Activated CD8-positive, alpha-beta memory T cell treated with anti-CD3 and anti-CD28 coated beads, Interleukin-2, amount 10 ng/mL, durations not matched to agents 7 days and 5 days (primary cell): ENCODE results near the gene KNCN. TPM values are rescaled to one million over a fixed set of nuclear protein-coding genes. Genes with fewer than 3 reads are reported as not detected.

Experiments
- ATAC-seq: fragments of 150-1000 bp; cut with Tn5 transposase; one replicate; pipeline ENCODE4 v1.10.0; 2021; ENCODE audit warnings: moderate library complexity
- CTCF ChIA-PET: fragments of 350-600 bp; sonication (Branson Sonifier 250); formaldehyde crosslinking; loops from one replicate; lab custom pipeline; 2021; ENCODE audit warnings: antibody characterized with exemption; lab: Charles Lee
- DNase-seq: peaks from one replicate; pipeline ENCODE4 v3.0.0-alpha.2; 2020
- H3K27ac Mint-ChIP-seq: one replicate; pipeline ENCODE4 v1.8.0; 2021; ENCODE audit warnings: mild to moderate bottlenecking, mixed read lengths
- H3K27me3 Mint-ChIP-seq: one replicate; pipeline ENCODE4 v1.8.0; 2021; ENCODE audit warnings: mixed read lengths
- H3K36me3 Mint-ChIP-seq: one replicate; pipeline ENCODE4 v1.8.0; 2021; ENCODE audit warnings: mild to moderate bottlenecking, mixed read lengths
- H3K4me1 Mint-ChIP-seq: one replicate; pipeline ENCODE4 v1.8.0; 2021; ENCODE audit warnings: mixed read lengths
- H3K4me3 Mint-ChIP-seq: one replicate; pipeline ENCODE4 v1.8.0; 2021; ENCODE audit warnings: mild to moderate bottlenecking, moderate library complexity, mixed read lengths
- H3K9me3 Mint-ChIP-seq: one replicate; pipeline ENCODE4 v1.8.0; 2022; ENCODE audit warnings: low read depth, mixed read lengths
- total RNA-seq, 2 experiments: library from RNA; stranded (reverse); gene quantifications; one replicate each; pipeline ENCODE4 v1.2.3, GENCODE V29; 2021

KNCN gene
- total RNA-seq, result not detected

- H3K27me3 Mint-ChIP-seq, result peaks cover 4% of the 10 kb centered on the region
- no peaks in the 10 kb centered on the region for H3K36me3 Mint-ChIP-seq
- peaks cover 20% of the 10 kb centered on the region for H3K4me1 Mint-ChIP-seq
- no peaks in the 10 kb centered on the region for H3K9me3 Mint-ChIP-seq
- ATAC-seq, result no peak
- no peak within 1 kb of the TSS for H3K27ac Mint-ChIP-seq
- no peak for DNase-seq
- no peak within 1 kb of the TSS for H3K4me3 Mint-ChIP-seq
- CTCF ChIA-PET, result interaction anchor here (1.5 to 1.9 kb wide), 3 partner anchors 18 to 60 kb away, joined by 3 to 8 read pairs (median 3); no protein-coding TSS in a partner anchor
Measured at GRCh38 chr1:46551597-46552095, at the start of gene KNCN. Gene KNCN (minus strand): TSS chr1:46551647. CDS start chr1:46551215, 432 bp downstream.

DNA sequence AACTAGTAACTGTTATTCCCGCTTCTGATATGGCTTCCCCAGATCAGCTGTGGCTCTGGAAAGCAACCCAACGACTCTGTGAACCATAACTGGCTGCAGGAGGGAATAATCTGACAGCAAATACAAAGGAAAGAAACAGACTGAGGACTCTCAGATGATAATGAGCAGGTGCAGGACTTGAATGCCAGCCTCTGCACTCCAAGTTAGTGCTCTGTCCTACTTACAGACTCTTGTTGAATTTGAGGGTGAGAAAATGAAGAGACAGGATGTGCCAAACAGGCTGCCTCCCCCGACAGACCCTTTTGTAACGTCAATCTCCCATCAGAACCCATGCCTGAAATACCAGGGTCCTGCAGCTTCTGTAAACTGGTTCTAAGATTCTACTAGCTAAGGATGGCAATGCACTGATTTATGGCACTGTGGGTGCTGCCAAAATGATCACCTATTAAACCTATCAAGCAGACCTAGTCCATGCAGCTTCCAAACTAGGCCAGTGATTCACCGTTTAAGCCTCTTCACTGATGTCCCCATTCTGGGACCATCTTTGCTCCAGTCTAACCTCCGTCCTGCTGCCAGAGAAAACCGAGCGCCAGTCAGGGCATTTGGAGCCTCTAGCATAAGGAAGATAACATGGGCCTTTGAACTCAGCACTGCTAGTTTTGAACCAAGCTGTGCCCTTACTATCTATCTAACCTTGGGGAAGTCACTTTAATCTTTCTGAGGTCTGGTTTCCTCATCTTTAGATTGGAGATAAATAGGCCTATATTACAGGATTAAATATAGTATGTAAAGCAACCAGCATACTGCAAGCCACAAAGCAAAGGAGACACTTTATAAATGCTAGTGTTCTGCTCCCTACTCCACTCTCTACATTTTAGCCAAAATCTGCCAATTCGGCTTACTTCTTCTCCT lies 47.9 kb upstream of the KNCN start:
- CTCF ChIA-PET, result interaction anchor here (1.6 kb wide), 1 partner anchor 16 kb away, joined by 3 read pairs; no protein-coding TSS in a partner anchor
- H3K36me3 Mint-ChIP-seq, result peaks cover 39% of the 10 kb centered on the region
- H3K27me3 Mint-ChIP-seq, result no peaks in the 10 kb centered on the region
- H3K9me3 Mint-ChIP-seq, result no peaks in the 10 kb centered on the region
- H3K27ac Mint-ChIP-seq, result no peak overlapping the region
- H3K4me3 Mint-ChIP-seq, result no peak overlapping the region
- ATAC-seq (no peak), DNase-seq (no peak)
- H3K4me1 Mint-ChIP-seq, result peaks cover 77% of the 10 kb centered on the region

GRCh38 chr1:46596846-46597245 lies 45.4 kb upstream of the KNCN start:
- CTCF ChIA-PET, result interaction anchor here (1.4 to 1.8 kb wide), 2 partner anchors 15 to 50 kb away, joined by 5 read pairs; no protein-coding TSS in a partner anchor
- peaks cover 58% of the 10 kb centered on the region for H3K36me3 Mint-ChIP-seq
- no peak for ATAC-seq
- H3K4me3 Mint-ChIP-seq, result no peak overlapping the region
- DNase-seq, result no peak
- no peaks in the 10 kb centered on the region for H3K27me3 Mint-ChIP-seq
- no peaks in the 10 kb centered on the region for H3K9me3 Mint-ChIP-seq
- H3K27ac Mint-ChIP-seq, result no peak overlapping the region
- peaks cover 74% of the 10 kb centered on the region for H3K4me1 Mint-ChIP-seq

DNA sequence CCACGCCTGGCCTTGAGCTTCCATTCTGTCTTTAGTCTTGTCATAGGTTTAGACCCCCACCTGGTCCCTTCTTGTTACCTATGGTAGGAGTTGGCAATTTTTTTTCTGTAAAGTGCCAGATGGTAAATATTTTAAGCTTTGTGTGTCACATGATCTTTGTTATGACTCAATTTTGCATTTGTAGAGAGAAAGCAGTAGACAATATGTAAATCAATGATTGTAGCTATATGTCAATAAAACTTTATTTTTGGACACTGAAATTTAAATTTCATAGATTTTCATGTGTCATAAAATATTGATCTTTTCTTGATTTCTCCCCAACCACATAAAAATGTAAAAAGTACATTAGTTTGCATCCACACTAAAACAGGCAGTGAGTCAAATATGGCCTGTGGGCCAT lies 44.6 kb upstream of the KNCN start:
- H3K9me3 Mint-ChIP-seq, result no peaks in the 10 kb centered on the region
- H3K4me1 Mint-ChIP-seq, result peaks cover 74% of the 10 kb centered on the region
- DNase-seq (no peak), ATAC-seq (no peak)
- H3K27ac Mint-ChIP-seq, result no peak overlapping the region
- H3K27me3 Mint-ChIP-seq, result no peaks in the 10 kb centered on the region
- no peak overlapping the region for H3K4me3 Mint-ChIP-seq
- CTCF ChIA-PET, result interaction anchor here (1.2 to 3.2 kb wide), 4 partner anchors 9 to 63 kb away, joined by 3 to 17 read pairs (median 5); partner anchors contain the start of gene MKNK1
- peaks cover 60% of the 10 kb centered on the region for H3K36me3 Mint-ChIP-seq

GRCh38 chr1:46595127-46595526 lies 43.7 kb upstream of the KNCN start:
- CTCF ChIA-PET, result interaction anchor here (1.1 to 3.2 kb wide), 4 partner anchors 10 to 62 kb away, joined by 3 to 17 read pairs (median 4); partner anchors contain the start of gene MKNK1
- DNase-seq, result peak; percentile 58

GRCh38 chr1:46594063-46594462 lies 42.6 kb upstream of the KNCN start:
- Mint-ChIP-seq H3K9me3 (no peaks in the 10 kb centered on the region), H3K4me3 (no peak overlapping the region), H3K4me1 (peaks cover 59% of the 10 kb centered on the region), H3K36me3 (peaks cover 74% of the 10 kb centered on the region), H3K27me3 (no peaks in the 10 kb centered on the region), H3K27ac (peak overlapping the region; percentile 65)
- CTCF ChIA-PET, result interaction anchor here (1.1 to 3.2 kb wide), 2 partner anchors 11 to 12 kb away, joined by 3 to 17 read pairs; partner anchors contain the start of gene MKNK1
- DNase-seq (no peak), ATAC-seq (no peak)

More at GRCh38 chr1:46595127-46595526, 43.7 kb upstream of the KNCN start:
- H3K36me3 Mint-ChIP-seq, result peaks cover 67% of the 10 kb centered on the region
- no peak for ATAC-seq
- peak overlapping the region; percentile 65 for H3K27ac Mint-ChIP-seq
- H3K4me3 Mint-ChIP-seq, result peak overlapping the region; percentile 56
- no peaks in the 10 kb centered on the region for H3K9me3 Mint-ChIP-seq
- H3K4me1 Mint-ChIP-seq, result peaks cover 69% of the 10 kb centered on the region
- H3K27me3 Mint-ChIP-seq, result no peaks in the 10 kb centered on the region

DNA sequence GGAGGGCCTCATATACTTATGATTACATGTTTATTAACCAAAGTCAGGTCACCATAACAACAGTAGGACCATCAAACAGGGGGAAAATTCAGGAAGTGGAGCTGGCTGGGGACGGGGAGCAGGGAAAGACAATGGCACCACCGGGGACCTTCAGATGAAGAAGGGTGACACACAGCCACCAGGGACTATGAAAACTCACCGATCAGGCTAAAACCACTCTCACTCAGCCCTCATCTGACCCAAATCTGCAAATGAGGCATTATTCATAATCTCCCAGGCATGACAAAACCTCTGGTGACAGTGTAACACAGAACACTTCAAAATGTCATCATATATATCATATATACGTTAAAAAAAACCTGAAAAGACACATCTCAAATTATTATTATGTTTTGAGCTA lies 41.4 kb upstream of the KNCN start:
- CTCF ChIA-PET, result interaction anchor here (3.2 kb wide), 1 partner anchor 12 kb away, joined by 17 read pairs; the partner anchor contains the start of gene MKNK1
- Mint-ChIP-seq H3K4me3 (no peak overlapping the region), H3K36me3 (peaks cover 75% of the 10 kb centered on the region), H3K9me3 (no peaks in the 10 kb centered on the region), H3K27me3 (no peaks in the 10 kb centered on the region), H3K27ac (no peak overlapping the region), H3K4me1 (peaks cover 50% of the 10 kb centered on the region)
- DNase-seq, result no peak
- ATAC-seq, result no peak

DNA sequence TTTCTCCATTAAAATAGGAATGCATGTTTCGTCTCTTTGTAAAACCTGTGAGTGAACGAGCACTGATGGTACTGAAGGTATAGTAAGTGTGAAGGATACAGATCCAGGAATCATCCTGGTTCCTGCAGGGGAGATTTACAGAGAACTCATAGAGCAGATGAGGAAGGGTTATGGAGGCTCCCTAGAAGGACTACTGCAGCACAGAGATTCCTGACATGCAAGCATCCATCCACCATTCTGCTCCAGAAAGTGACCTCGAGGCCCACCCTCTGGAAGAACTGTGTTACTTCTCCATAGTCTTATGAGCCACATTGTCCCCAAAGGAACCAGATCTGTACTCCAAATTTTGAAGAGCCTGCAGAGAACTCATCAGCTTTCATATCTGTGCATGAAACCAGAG lies 38.1 kb upstream of the KNCN start:
- no peak for DNase-seq
- CTCF ChIA-PET, result interaction anchor here (1.4 kb wide), 1 partner anchor 8 kb away, joined by 3 read pairs; no protein-coding TSS in a partner anchor
- H3K4me3 Mint-ChIP-seq, result no peak overlapping the region
- H3K36me3 Mint-ChIP-seq, result peaks cover 74% of the 10 kb centered on the region
- ATAC-seq, result no peak
- H3K4me1 Mint-ChIP-seq, result peaks cover 30% of the 10 kb centered on the region
- no peak overlapping the region for H3K27ac Mint-ChIP-seq
- H3K9me3 Mint-ChIP-seq, result no peaks in the 10 kb centered on the region
- no peaks in the 10 kb centered on the region for H3K27me3 Mint-ChIP-seq

DNA sequence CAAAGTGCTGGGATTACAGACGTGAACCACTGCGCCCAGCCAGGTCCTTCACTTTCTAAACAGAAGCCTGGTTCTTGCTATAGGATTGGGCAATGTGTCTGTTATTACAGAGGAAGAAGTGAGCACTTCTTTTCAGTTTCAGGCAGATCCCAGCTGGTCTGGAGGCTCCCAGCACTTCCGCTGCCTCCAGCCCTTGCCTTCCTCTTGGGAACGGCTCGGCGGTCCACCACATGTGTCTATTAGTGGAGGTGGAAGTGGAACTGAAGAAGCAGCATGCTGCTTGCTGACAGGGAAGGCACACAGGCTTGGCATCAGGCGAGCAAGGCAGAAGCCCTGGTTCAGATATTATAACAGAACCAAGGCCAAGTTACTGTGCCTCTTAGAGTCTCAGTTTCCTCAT lies 35.6 kb upstream of the KNCN start:
- Mint-ChIP-seq H3K9me3 (no peaks in the 10 kb centered on the region), H3K27me3 (no peaks in the 10 kb centered on the region), H3K36me3 (peaks cover 75% of the 10 kb centered on the region), H3K27ac (no peak overlapping the region), H3K4me3 (no peak overlapping the region), H3K4me1 (peaks cover 31% of the 10 kb centered on the region)
- no peak for DNase-seq
- CTCF ChIA-PET, result no interaction called here
- ATAC-seq, result no peak

DNA sequence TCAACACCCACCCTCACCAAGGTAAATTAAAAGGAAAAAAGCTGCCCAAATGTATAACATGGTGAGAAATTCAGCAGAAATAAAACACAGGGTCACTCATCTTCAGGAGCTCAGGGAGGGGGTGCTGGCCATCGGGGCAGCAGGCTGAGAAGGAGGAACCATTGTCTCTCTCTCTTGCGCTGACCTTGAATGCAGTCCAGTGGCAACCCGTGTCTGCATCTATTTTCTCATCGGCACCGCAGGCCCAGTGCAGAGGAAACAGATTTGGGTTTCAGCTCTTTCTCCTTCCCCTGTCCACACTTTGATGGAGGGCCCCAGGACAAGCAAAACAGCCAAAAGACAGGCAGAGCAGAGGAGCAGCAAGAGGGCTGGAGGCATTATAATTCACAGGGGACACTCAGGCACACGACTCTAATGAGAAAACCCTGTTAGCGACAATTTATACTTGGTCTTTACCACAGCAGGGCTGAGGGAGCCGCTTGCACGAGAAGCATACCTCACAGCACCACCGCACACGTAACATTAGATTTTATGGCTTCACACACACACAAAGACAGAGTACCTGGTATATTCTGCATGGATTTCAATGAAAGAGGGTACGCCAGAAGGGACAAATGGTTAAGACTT lies 34.0 kb upstream of the KNCN start:
- Mint-ChIP-seq H3K4me1 (peaks cover 34% of the 10 kb centered on the region), H3K27ac (no peak overlapping the region), H3K27me3 (no peaks in the 10 kb centered on the region), H3K36me3 (peaks cover 71% of the 10 kb centered on the region), H3K4me3 (no peak overlapping the region), H3K9me3 (no peaks in the 10 kb centered on the region)
- CTCF ChIA-PET, result no interaction called here
- DNase-seq (no peak), ATAC-seq (no peak)

DNA sequence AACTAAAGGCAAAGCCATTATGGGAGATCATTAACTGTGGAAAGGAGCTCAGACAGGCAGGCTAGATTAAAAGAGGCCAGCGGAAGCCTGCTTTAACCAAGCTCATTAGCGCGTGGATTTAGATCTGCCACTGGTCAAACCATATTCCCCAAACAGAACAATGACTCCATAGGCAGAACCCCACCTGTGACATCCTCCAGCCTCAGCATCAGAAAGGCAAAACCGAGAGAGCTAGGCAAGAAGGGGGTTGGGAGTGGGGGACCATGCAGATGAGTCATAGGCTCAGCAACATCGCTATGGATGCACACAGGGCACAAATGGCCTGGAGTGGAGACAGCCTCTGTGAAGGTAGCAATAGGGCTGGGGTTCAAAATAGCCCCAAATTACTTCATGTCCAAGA lies 32.0 kb upstream of the KNCN start:
- peaks cover 50% of the 10 kb centered on the region for H3K4me1 Mint-ChIP-seq
- no peak for DNase-seq
- H3K9me3 Mint-ChIP-seq, result no peaks in the 10 kb centered on the region
- CTCF ChIA-PET, result interaction anchor here (1.2 to 5.4 kb wide), 4 partner anchors 21 to 50 kb away, joined by 3 to 38 read pairs (median 13); partner anchors contain the start of genes MKNK1 and MOB3C
- peak overlapping the region; percentile 94 for H3K27ac Mint-ChIP-seq
- no peak for ATAC-seq
- peaks cover 68% of the 10 kb centered on the region for H3K36me3 Mint-ChIP-seq
- no peak overlapping the region for H3K4me3 Mint-ChIP-seq
- H3K27me3 Mint-ChIP-seq, result no peaks in the 10 kb centered on the region

GRCh38 chr1:46582972-46583371 lies 31.5 kb upstream of the KNCN start:
- H3K4me3 Mint-ChIP-seq, result no peak overlapping the region
- H3K27me3 Mint-ChIP-seq, result no peaks in the 10 kb centered on the region
- peak overlapping the region; percentile 94 for H3K27ac Mint-ChIP-seq
- no peak for ATAC-seq
- no peak for DNase-seq
- H3K36me3 Mint-ChIP-seq, result peaks cover 71% of the 10 kb centered on the region
- peaks cover 54% of the 10 kb centered on the region for H3K4me1 Mint-ChIP-seq
- H3K9me3 Mint-ChIP-seq, result no peaks in the 10 kb centered on the region
- CTCF ChIA-PET, result interaction anchor here (0.6 to 5.4 kb wide), 6 partner anchors 13 to 142 kb away, joined by 3 to 38 read pairs (median 6); partner anchors contain the start of genes MKNK1 and MOB3C
